Measurements from ENCODE around the gene COPE.
"Not testable (repeated sequence)": the region's sequence is repeated elsewhere in the genome, so short reads cannot be mapped to it uniquely, and the experiment has no call there.

COPE gene

DNA sequence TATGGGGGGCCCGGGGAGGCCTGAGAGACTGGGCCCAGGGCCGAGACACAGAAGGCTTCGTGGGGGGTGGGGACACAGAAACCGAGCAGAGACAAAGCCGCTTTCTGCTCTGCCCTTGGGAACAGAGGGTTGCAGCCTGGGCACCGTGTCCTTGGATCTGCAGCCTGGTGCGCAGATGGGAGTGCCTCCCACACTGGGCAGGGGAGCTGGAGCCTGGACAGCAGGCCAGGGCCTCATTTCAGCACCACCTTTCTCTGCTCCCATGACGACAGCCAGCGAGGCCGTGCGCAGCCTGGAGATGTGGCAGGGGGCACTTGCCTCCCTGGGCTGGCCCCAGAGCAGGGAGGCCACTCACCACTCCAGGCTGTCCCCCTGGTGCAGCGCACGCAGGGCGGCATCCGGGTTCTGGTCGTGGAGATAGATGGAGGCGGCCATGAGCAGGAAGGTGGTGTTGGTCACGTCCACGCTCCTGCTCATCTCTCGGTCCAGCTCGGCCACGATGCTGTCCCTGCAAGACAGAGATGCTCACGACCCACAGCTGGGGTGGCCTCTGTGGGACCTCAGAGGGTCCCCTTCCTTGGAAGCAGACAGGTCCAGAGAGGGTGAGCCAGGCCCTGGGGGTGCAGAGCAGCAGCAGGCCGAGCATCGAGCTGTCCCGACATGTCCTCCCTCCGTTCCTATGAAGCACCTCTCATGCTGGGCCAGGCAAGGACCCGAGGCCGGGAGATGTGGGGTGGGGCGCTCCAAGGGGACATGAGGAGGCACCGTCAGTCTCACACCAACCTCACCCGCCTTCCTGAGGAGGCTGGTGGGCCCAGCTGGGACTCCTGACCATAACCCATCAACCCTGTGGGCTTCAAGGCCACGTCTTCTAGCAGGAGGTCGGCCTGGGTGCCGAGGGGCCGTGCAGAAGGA, 12.3 kb downstream of the COPE start:
- no peak for DNase-seq

DNA sequence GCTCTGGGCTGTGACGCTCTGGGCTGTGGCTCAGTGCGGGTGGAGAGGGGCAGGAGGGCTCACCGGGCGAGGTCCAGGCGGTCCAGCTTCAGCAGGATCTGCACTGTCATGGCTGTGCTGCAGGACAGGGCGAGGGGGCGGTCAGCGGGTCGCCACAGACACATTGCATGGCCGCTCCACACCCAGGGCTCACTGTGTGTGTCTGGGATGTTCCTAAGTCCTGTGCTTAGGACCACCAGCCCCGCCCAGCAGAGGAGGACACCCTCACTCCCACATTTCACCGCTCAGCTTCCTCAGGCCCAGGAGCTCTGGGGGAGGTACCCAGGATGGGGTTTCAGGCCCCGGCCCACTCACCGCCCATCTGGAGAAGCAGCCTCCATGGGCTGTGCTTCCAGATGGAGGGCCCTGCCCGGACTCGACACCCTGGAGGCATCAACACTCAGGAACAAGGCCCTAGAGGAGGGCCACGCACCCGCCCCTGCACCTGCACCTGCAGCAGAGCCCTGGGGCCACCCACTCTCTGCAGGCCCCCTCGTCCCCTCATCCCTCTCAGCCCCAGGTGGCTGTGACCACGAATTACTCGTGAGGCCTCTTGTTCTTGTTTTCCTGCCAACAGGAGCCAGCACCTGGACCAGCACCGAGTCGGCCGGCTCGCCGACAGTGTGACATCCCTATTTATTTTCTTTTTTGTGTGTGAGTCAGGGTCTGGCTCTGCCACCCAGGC, 13.5 kb downstream of the COPE start:
- no peak for DNase-seq

DNA sequence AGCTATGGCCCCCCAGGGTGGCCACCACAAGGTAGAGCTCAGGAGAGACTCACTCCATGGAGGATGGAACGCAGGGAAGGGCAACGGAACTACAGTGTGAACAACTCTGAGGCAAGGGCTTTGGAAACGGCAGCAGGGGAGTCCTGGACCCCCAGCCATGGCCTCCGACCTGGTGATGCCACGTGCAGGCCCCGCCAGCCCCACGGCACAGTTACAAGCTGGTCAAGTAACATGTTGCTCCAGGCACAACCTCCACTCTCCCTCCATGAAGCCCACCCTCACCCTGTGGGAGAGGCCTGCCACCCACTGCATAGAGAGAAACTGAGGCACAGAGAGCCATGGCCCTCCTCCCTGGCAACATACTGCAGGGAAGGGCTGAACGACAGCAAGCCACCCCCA, 14.1 kb downstream of the COPE start:
- DNase-seq, result no peak

DNA sequence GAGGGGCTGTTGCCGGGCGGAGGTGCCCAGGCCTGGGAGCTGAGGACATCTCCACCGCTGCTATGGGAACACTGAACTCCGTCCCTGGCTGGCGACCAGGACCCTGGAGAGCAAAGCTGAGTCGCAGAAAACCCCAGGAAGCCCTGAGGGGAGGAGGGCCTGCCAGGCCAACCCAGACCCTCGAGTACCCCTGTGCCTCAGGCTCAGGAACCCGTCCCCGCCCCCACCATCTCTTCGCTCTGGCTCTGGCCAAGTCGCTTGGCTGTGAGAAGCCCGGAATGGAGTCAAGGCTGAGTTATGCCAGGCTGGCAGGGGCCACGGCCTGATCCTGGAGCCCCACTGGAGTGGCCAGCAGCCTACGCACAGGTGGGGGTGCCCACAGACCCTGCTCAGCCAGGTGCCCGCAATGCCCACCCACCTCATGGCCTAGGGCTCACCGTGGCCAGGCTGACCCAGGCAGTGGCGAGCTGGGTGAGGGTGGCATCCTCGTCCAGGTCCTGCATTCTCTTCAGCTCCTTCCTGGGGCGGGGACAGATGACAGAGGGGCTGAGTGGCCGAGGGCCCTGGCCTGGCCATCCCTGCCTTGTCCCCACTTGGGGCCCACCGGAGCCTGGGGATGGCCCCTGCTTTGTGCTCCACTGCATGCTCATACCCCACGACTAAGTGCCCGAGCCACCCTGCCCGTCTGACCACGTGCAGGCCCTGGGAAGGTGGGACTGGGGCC, 14.7 kb downstream of the COPE start:
- DNase-seq, result no peak

DNA sequence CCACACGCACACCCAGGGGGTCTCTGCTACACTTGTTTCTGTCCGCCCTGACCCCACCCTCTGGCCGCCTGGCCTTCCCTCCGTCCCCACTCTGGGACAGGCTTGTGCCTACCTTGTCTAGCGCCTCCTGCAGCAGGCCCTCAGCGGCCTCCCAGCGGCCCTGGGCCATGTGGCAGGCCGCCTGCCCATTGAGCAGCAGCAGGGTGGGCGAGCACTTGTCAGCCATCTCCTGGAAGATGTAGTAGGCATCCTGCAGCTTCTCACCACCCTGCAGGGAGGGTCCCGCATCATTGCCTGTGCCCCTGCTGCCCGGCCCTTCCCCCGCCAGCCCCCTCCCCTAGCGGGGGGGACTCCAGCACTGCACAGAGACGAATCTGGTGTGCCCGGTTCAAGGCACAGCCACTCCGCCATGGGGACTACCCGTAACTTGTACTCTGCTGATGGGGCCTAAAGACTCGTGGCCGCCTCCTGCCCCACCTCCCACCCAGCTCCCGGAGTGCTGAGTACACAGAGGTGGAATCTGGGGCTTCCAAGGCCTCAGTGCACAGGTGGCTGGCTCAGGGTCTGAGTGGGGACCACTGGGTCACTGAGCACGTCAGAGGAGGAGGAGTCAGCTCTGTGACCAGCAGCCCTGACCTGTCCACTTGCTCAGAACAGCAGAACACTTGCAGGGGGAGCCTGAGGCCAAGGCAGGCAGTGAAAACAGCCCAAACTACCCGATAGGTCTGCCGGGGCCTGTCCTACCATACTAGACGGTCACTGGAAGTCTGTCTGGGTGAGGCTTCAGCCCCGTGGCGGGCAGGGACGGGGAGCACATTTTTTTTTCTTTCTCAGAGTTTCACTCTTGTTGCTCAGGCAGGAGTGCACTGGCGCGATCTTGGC, 15.8 kb downstream of the COPE start:
- DNase-seq, result no peak

DNA sequence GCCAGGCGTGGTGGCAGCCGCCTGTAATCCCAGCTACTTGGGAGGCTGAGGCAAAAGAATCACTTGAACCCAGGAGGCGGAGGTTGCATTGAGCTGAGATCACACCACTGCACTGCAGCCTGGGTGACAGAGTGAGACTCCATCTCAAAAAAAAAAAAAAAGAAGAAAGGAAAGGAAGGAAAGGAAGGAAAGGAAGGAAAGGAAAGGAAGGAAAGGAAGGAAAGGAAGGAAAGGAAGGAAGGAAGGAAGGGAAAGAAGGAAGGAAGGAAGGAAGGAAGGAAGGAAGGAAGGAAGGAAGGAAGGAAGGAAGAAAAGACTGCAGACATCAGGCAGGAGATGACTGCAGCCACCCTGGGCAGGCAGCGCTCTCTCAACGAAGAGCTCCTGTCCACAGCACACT, 16.7 kb downstream of the COPE start:
- not testable (repeated sequence) for DNase-seq

DNA sequence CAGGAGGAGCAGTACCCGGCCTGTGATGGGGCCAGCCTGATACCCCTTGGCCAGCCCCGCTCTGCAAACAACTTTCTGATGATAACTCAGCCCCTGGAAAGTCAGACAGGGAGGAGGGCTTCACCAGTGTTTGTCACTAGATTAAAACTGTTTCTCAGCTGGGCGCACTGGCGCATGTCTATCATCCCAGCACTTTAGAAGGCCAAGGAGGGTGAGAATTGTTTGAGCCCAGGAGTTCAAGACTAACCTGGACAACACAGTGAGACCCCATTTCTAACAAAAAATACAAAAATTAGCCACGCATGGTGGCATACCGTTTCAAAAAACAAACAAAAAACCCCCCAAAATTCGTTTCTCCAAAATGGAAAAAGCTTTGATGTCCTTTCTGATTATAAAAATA, 17.7 kb downstream of the COPE start:
- no peak for DNase-seq

DNA sequence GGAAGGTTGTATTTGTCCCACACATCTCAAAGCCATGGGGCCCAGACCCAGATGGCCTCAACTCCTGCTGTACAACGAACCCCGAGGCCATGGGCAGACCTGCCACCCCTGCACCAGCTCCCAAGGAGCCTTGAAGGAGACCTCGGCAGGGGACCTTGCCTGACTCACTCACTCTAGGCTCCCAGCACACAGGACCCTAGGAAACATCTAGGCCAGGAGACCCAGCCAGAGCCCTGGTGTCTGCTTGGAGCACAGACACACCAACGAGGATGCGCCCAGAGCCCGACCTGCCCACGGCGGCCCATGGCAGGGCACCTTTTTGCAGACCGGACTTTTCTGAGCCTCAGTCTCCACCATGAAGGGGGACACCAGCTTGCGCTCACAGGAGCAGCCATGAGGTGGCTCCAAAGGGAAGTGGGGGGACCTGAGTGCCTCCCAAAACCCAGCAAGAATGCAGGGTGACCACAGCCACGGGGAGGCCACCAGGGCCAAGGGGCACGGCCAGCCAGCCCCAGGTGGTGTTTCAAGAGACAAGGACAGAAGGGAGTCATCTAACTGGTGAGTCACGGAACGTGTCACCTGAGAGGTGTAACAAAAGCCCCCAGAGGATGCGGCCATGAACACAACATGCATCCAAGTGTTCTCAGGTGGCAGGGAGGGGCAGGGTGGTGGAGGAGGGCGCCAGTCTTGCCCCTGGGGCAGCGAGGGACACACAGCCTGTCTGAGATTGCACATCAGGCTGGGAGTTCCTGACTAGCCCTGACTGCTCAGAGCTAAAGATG, 18.3 kb downstream of the COPE start:
- no peak for DNase-seq

DNA sequence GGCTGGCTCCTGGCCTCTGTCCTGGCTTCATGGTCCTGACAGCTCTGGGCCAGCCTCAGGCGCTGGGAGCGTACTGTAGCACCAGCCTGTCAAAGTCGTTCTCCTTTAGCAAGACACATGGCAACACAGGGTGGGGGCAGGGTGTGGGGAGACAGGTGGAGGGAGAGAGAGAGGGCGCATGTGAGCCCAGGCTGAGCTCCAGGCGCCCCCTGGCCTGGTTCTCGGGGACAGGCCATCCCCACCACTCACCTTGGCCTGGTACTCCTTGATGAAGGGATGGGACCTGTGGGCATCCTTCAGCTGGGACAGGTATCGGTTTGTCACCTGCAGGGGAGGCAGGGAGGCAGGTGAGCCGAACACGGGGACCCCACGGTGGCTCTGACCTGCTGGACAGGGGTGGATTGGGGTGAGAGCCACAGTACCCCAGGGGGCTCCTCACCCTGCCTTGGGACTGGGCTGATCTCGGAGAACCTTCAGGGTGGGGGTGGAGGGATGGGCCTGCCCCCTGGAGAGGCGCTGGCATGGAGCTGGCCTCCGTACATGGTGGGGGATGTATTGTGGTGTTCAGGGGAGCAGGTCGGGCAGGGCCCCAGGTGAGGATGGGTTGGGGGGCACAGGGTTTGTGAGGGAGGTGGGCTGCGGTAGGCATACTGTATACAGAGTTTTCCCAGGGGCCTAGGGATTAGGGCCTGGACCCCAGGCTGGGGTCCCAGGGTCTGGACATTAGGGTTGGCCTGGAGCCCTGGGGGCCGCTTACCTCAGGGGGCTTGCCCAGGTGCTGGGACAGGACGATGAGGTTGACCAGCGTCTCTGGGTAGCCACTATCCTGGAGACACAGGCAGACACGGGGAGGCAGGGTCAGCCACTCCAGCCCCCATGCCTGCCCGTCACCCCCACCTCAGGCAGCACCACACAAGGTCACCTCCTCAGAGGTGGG, 19.3 kb downstream of the COPE start:
- no peak for DNase-seq

DNA sequence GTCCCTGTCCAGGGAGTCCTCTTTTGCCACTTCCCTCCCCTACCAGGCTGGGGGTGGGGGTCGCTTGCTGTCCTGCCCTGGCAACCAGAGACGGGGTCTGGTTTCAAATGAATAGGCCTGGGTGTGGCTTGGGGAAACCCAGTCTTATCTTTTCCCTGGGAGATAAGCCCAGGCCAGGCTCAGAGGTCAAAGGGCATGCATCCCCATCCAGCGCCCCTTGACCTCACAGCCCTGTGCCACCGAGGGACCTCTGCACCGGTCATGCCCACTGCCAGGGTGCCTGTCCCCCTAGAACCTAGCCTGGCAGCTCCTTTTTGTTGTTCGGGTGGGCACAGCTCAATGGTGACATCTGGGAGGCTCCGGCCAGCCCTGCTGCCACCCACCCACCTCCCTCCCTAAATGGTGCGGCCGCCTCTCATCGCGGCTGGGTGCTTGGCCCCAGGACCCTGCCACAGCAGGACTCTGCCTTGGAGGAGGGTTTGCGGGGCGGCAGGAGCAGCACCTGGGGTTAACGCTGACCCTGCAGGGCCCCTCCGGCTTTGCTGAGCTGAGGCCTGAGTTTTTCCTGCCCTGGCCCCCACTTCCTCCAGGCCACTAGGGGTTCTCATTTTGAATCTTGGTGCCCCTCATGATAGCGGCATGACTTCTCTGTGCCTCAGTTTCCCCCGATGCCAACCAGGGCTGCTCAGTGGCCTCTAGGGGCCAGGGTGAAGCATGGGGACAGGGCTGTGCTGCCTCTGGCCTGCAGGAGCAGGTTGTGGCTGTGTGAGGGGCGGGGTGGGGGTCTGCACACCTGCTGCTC, 20.4 kb downstream of the COPE start:
- no peak for DNase-seq

DNA sequence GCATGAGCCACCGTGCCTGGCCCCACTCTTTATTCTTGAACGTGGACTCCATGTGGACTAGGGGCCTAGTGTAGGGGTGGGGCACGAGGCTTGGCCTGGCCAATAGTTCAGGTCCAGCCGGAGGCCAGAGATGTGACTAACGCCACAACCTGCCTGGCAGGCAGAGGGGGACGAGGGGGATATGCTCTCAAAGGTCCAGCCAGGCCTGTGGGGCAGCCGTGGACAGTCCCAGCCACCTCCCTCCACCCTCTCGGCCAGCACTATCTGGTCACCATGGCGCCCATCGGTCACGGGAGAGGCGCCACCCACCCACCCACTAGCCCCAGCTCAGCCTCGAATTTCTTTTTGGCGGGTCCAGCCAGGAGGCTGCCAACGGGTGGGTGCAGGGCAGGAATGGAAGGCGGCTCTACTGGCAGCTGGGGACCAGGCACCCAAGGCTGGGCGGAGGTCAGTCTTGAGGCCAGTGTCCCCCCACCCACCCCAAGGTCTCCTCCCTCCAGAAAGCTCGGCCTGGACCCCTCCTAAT, 21.0 kb downstream of the COPE start:
- DNase-seq, result no peak

DNA sequence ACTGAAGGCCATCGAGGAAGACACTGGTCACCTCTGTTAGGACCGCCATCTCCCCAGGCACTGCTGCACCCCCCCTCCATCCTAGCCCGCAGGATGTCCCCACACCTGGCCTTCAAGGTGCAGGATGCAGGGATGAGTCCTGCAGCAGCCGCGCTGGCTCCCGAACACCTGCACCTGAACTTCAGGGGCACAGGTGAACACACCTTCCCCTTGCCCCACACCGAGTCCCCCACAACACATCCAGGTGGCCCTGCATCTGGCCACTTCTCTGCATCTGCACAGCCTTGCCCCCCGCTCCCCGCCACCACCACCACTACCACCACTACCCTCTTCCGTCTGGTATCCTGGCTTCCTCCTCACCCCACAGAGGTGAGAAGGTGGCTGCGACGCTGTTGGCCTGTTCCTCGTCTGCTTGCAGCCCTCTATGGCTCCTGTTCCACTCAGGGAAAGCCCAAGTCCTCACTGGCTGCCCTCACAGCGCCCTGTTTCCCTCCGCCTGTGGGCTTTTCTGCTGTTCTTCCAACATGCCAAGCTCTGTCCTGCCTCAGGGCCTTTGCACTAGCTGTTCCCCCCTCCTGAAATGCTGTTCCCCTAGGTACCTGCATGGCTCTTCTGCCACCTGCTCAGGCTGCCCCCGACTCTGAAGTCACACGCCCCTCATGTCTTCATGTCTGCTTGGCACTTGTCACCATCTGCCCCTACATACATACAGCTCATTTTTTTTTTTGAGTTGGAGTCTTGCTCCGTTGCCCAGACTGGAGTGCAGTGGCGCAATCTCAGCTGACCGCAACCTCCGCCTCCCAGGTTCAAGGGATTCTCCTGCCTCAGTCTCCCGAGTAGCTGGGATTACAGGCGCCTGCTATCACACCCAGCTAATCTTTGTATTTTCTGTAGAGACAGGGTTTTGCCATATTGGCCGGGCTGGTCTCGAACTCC, 21.8 kb downstream of the COPE start:
- no peak for DNase-seq

DNA sequence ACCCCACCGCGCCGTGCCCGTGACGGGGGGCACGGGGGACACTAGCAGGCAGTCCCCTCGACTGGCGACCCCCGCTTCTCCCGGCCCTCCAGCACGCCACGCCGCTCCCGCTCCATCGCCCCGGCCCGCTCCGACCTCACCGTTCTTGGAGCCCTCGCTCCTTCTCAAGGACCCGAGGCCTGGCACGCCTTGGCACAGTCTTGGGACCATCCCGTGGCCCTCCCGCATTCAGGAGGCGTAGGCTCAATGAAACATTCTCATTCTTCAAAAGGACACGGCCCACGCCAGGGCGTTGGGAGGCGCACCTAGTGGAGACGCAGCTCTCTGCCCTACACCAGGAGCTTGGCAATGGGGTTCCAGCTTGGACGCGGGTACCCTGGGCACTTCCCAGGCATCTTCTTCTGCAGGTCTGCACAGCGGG, 22.8 kb downstream of the COPE start:
- no peak for DNase-seq

DNA sequence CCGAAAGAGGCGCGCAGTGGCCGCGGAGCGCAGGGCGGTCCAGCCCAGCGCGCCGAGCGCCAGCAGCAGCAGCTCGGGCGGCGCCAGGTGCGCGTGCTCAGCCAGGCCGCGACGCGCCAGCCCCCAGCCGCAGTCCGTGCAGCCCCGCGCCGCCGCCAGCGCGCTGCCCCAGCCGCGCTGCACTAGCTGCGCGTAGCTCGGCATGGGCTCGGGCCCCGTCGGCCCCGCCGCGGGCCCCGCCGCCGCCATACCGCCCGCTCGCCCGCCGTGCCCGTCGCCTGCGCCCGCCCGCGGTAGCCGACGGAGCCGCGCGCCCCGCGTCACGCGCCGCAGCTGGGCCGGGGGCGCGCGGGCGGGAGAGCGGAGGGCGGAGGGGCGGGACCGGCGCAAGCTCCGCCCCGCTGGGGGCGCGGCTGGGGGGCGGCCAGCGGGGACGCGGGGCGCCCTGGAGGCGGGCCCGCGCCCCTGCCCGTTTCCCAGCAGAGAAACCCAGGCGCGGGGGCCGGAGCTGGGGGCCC, 23.3 kb downstream of the COPE start, which contains the start of gene CERS1:
TSS of gene CERS1 (minus strand) at position 335 of the 518 bp plus-strand sequence. CDS start at position 249, 86 bp downstream.
- DNase-seq, result peak; percentile 6

DNA sequence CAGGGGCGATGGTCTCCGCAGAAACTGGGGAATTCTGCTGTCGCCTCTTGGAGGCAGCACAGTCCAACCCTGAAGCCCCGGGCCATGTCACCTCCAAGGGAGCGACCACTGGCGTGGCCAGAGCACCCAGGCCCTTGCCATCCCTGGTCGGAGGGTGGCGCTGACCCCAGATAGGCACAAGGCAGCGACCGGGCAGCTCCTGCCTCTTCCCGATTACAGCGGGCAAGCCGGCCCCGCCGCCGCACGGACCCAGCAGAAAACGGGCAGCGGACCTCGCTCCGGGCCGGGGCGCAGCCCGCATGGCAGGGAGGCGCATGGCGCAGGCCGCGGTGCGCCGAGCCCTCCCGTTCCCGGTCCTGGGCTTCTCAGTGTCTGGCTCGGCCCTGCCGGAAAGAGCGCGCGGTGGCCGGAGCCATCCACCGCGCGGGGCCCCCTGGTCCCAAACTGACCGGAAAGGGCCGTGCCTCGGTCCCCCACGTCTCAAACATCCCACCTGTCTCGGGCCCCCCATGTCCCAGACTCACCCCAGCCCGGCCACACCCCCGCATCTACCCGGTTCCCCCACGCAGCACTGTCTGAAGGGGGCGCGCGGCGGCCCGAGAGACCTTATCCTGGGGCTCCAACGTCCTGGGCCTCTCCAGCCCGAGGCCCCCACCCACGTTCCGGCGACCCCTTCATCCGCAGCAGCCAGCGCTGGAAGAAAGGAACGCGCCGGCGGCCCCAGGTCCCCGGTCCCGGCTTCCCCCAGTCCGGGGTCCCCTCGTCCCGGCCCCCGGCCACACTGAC, 24.0 kb downstream of the COPE start:
- DNase-seq, result peak; percentile 35

DNA sequence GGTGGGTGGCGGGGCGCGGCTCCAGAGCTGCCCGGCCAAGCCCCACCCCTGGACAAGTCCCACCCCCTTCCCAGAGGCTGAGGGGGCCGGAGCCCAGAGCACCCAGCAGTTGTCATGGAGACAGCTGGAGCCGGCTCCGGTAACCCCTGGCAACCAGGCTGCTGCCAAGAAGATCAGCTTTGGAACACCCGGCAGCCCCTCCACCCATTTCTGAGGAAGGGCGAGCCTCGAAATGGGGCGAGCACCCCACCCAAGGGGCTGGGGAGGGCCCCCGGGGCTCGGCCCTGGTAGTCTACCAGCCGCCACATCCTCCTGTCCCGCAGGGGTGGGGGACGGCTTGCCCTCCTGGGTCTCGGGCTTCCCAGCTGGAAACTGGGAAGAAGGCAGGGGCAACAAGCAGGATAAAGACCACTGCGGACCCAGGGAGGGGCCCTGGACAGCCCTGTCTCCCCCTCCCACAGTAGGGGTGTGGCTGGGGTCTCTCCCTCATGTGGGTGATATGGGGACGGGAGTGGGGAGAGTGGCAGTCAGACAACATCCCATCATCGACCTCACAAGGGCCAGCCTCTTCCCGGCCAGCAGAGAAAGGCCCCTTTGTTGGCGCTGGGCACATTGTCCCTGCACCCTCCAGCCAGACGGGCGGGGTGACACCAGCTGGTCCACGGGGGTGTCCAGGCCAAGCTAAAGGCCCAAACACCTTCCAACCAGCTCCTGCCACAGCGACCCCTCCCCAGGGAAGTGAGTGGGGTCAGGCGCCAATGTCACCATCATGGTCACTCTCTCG, 24.7 kb downstream of the COPE start:
- DNase-seq, result peak; percentile 68

Data from NCI-H1092 treated with DMSO at 0.1 percent for 48 hours (cell line).